LoVo (cell line): ENCODE measurements around the gene AGAP1.

Source experiments
- DNase-seq: peaks from one replicate; pipeline ENCODE4 v3.0.0-alpha.2; 2016; ENCODE audit warnings: low spot score

AGAP1 gene

DNA sequence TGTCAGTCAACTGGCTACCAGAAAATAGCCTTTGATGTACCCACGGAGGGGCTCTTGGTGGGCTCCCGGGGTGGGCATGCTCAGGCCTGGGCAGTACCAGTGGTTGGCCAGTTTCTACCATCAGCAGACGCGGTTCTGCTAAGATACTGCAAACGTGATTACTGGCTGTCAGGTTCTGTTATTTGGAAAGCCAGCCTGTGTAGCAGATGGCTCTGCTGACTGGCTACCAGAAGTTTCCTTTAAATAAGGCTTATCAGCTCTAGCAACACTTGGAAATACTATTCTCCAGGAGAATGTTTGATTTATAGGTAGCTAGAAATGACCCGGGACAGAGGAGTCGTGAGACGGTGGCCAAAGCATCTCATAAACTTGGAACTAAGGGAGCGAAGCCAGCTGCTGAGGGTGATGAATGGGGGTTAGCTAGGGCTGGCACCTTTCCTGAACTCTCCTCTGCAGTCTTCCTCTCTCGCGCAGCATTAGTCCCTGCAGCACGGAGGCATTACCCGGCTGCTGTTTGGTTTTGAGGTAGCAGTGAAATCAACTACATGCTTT lies 171.9 kb downstream of the AGAP1 start:
- no peak for DNase-seq

GRCh38 chr2:235666213-235666781 lies 172.5 kb downstream of the AGAP1 start:
- peak; percentile 50 for DNase-seq

DNA sequence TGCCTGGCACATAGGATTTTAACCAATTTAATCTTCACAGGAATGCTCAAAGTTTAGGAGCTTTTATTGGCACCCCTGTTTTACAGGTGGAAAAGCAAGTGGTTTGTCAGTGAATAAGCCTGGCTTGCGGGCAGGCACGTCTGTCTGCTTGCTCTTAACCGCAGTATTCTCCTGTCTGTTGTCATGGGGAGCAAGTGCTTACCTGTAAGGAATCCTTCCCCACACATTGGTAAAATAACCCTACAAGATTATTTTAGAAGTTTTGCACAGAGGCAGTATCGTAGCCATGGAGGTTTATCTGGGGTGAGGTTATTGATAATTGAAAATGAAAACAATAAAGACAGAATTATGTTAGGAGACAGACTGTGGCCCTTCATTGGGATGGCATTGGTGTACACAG lies 174.9 kb downstream of the AGAP1 start:
- no peak for DNase-seq

- peak; percentile 81 for DNase-seq
These were observed 175.5 kb downstream of the AGAP1 start for GRCh38 chr2:235669269-235669831.

- DNase-seq = no peak
These were observed 176.4 kb downstream of the AGAP1 start for GRCh38 chr2:235669983-235670962.

DNA sequence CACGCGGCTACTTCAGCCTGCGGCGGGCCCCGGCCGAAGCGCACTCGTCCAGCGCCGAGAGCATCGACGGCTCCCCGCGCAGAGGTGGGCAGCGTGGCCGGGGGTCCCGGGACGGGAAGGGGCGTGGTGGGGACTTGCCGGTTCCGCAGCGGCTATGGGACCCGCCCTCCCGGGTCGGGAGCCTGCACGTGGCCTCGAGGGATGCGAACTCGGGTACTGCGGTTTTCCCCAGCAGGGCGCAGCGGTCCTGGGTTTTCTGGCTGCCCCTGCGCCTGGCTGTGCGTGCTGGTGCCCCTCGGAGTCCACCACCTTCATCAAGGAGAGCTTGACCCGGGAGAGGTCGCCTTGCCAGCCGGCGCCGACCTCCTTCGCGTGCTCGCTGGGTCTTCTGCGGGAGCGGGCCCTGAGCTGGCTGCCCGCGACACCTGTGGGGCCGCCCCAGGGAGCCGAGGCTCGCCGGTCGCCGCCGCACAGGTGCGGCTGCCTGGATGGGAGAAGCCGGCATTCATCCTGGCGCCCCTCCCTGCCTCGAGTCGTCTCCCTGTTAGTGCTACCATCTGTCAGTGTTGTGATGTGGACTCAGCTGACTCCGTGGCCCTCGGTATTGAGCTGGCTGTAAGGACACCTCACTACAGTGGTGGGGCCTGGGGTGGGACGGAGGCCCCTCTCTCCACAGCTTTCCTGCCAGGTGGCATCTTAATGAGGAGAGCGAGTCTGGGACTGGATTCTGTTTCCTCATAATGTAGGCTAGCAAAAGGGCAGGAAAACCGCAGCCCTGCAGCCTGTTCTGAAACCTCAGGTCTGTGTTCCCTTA lies 177.3 kb downstream of the AGAP1 start:
- no peak for DNase-seq

DNA sequence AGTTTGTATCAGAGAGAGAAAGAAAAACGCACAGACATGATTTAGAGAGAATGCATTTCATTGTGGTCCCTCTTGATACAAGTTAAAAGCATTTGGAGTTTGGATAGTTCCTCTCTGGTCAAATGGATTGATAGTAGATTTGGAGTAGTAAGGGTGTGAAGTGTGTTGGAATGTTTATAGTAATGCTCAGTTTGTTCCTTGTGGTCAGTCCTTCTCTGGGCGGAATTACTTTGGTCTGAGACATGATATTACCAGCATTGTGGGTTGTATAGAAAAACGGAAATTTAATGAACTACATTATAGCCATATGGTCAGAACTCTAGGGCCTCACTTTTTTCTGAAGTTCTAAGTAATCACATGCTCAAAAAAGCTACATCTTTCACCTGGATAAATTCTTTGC lies 178.9 kb downstream of the AGAP1 start:
- DNase-seq = no peak

DNA sequence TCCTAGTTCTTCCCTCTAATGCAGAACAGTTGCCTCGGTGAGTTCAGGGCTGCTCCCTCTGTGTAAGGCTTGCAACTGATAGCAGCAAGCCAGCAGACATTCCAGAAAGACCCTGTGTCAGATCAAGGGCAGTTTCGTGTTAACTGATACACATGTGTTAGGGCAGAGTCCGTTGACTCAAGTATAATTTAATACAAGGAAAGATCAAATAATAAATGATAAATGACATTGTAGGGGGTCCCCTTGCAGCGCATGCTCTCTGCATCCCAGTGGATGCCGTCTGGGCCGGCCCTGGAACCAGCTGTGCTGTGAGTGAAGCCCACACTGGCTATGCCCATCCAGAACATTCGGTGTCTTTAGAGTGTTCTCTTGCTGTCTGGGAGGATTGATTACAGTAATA lies 180.3 kb downstream of the AGAP1 start:
- no peak for DNase-seq

DNA sequence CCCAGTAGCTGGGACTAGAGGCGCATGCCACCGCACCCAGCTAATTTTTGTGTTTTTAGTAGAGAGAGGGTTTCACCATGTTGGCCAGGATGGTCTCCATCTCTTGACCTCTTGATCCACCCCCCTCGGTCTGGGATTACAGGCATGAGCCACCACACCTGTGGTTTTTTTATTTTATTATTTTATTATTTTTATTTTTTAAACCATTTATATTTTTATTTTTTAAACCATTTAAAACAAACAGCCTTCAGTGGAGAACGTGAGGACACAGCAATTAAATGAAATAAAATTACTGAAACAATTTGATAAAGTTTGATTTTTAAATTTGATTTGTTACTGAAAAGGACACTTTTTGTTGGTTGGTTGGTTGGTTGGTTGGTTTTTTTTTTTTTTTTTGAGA lies 181.0 kb downstream of the AGAP1 start:
- DNase-seq = no peak

- no peak for DNase-seq
These were observed 182.1 kb downstream of the AGAP1 start for GRCh38 chr2:235675678-235676535.

- DNase-seq = no peak
These were observed 182.6 kb downstream of the AGAP1 start for GRCh38 chr2:235676536-235676799.

- no peak for DNase-seq
These were observed 183.5 kb downstream of the AGAP1 start for GRCh38 chr2:235677276-235677788.

DNA sequence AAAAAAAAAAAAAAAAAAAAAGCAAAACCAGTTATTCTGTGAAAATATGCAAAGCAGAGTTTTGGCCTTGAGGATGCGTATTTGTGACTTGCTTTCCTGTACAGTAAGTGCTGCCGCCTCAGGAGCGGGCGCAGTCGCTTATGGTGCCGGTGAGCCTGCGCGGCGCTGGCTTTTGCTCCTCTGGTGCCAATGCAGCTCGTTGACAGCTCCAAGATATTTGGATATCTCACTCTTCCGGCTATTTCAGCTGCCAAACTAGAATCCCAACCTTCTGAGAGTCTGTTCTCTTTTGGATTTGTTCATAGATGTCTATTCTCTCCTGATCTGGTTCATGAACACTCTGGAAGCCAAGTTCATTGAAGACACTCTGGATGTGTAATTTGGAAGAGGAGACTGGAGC lies 184.1 kb downstream of the AGAP1 start:
- DNase-seq = no peak

- DNase-seq = no peak
These were observed 184.9 kb downstream of the AGAP1 start for GRCh38 chr2:235678712-235679111.

DNA sequence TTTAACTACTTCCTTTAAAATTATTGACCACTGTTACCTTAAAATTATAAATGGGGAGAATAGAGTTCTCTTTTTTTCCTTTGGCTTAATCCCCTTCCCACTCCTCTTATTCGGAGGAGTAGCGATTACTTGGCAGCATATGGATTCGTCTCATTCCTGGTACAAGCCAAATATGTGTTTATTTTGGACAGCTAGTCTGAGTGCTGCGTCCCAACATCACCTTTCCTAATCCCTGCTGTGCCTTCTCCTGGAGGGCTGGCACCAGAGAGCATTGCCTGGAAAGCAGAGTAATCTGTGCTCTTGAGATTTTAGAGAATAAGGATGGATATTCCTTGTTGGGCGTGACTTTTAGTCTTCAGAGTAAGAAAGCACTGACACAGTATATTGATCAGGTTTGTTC lies 185.6 kb downstream of the AGAP1 start:
- no peak for DNase-seq

DNA sequence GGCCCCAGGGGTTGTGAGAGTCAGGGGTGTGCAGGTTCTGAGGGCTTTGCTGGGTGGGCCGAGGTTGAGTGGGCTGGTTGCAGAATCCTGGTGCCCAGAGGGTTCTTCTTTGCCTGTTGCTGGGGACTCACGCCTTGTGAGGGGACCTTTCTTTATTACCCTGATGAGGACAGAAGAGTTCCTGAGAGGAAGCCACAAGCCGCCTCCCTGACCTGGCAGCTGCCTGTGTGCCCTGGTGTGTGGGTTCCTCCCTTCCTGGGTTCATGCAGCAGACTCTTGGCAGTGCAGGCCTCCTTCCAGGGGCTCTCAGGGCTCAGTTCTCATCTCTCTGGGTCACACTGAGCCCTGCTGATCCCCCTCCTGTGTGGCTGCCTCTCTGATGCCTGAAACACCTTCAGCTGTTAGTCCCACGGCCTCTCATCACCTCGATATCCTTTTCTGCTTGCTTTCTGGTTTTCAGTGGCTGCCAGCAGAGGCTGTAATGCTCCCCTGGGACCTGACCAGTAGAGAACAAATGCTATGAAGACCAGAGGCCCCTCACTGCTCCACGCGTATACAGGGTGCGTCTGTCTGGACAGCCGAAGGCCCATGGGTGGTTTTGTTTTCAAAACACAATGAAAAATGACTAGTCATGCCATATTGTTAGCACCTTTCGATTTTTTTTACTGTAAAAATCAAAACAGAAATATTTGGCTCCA lies 191.3 kb downstream of the AGAP1 start:
- no peak for DNase-seq

- no peak for DNase-seq
These were observed 194.9 kb downstream of the AGAP1 start for GRCh38 chr2:235688511-235689426.

DNA sequence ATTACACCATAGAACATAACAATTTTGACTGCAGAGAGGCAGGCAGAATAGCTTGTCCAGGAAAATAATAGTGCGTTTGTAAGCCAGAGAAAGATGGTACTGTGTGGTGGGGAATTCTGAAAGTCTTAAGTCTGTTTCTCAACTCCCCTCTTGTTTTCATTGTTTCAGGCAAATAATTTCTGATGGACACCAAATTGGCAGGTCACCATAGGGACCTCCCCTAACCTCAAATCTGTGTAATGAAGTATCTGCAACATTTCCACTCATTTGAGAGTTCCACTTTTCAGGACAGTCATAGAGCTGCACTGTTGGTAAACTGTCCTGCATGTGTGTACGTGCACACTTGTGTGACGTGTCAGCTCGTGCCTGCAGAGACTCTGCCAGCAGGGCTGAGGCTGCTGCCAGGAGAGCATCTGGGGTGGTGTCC lies 195.6 kb downstream of the AGAP1 start:
- DNase-seq = no peak

DNA sequence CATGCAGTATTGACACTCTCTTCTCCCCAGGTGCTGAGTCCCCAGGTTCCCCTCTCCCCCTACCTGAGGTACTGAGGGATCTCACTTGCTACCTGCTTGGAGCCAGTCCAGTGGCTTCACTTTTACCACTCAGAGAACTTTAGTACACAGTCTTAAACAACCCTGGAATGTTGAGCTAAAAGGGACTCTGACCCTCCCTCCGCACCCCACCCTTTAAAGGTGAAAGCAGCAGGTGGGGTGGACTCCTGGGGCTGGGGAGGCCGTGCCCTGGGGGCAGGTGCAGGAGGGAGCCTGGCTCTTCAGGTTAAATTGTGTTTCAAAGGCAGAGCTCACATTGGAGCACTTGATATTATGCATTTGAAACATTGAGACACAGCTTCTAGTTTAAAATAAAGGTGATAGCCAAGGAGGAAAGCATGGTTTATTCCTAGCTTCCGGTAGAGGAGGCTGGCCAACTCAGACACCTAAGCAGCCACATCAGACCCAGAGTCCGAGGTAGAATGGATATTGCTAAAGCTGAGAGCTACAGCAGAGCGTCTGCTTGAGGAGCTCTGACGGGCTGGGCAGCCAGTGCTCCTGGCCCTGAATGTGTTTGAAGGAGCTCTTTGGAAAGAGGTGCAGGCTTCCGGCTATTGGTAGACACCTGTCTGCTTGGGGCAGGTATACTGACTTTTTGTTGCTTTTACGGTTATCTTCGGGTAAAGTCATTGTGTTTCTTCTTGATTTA lies 196.4 kb downstream of the AGAP1 start:
- no peak for DNase-seq
